T-cell (primary cell): ENCODE data around the gene JSRP1. TPM values are rescaled to one million over a fixed set of nuclear protein-coding genes. Genes with fewer than 3 reads are reported as not detected.

Experiments used
- ATAC-seq, 4 experiments: fragments of 200-7000 bp in 3 of 4; fragments of 150-1000 bp in 1 of 4; cut with Tn5 transposase; replicated peaks in 1 of 4; 1 replicate in 3 of 4; 2 replicates in 1 of 4; pipeline ENCODE4 v1.10.0; 2021; ENCODE audit warnings: moderate library complexity in 3 of 4, mild to moderate bottlenecking in 2 of 4, moderate number of reproducible peaks in 1 of 4
- CTCF ChIA-PET, 2 donors: fragments of 300-600 bp; sonication (Branson Sonifier 250); formaldehyde crosslinking; loops; one replicate each; lab custom pipeline; 2022; ENCODE audit warnings: antibody characterized with exemption in 2 of 2; lab: Charles Lee
- POLR2A ChIA-PET, 2 donors: fragments of 300-600 bp; sonication (Branson Sonifier 250); formaldehyde crosslinking; loops; one replicate each; lab custom pipeline; 2022; ENCODE audit warnings: antibody characterized with exemption in 2 of 2; lab: Charles Lee
- DNase-seq, 35 experiments: peaks; one replicate each; pipeline versions ENCODE4 v3.0.0 to v3.0.0-alpha.2; 2013 to 2023
- H3K27ac ChIP-seq: one replicate; pipeline ENCODE4 v1.5.1; 2013; ENCODE audit warnings: low read length
- H3K27me3 ChIP-seq, 2 experiments: replicated peaks in 1 of 2; 1 replicate in 1 of 2; 2 replicates in 1 of 2; pipeline versions ENCODE4 v1.6.1 to v1.7.0; 2013; ENCODE audit warnings: low read length in 1 of 2, mixed read lengths in 1 of 2; ENCODE audit not compliant: control insufficient read depth in 2 of 2, insufficient read depth in 2 of 2; ENCODE audit errors: extremely low read depth in 1 of 2
- H3K36me3 ChIP-seq, 2 donors: 1 replicate in 1 of 2; 2 replicates in 1 of 2; pipeline versions ENCODE4 v1.6.1 to v1.7.0; 2013; ENCODE audit warnings: low read length in 1 of 2; ENCODE audit not compliant: control insufficient read depth in 2 of 2, insufficient read depth in 1 of 2; ENCODE audit errors: extremely low read depth in 1 of 2
- H3K4me1 ChIP-seq, 2 experiments: 1 replicate in 1 of 2; 2 replicates in 1 of 2; pipeline versions ENCODE4 v1.6.1 to v1.7.0; 2013; ENCODE audit warnings: low read length in 2 of 2, mixed read lengths in 1 of 2; ENCODE audit not compliant: insufficient read depth in 2 of 2, control insufficient read depth in 1 of 2; ENCODE audit errors: extremely low read depth in 1 of 2
- H3K4me3 ChIP-seq, 2 donors: 1 replicate in 1 of 2; 2 replicates in 1 of 2; pipeline versions ENCODE4 v1.5.1 to v1.7.0; 2013; ENCODE audit warnings: mild to moderate bottlenecking in 2 of 2, low read length in 1 of 2, moderate library complexity in 1 of 2; ENCODE audit not compliant: control insufficient read depth in 1 of 2; ENCODE audit errors: extremely low read depth in 1 of 2
- H3K9me3 ChIP-seq: 2 replicates; pipeline ENCODE4 v1.7.0; 2013
- H3K27ac Mint-ChIP-seq, 2 donors: one replicate each; pipeline ENCODE4 v1.8.0; 2020 to 2021; ENCODE audit warnings: mild to moderate bottlenecking in 2 of 2, mixed read lengths in 2 of 2
- H3K27me3 Mint-ChIP-seq, 2 donors: one replicate each; pipeline ENCODE4 v1.8.0; 2021 to 2022; ENCODE audit warnings: mixed read lengths in 2 of 2
- H3K36me3 Mint-ChIP-seq: one replicate; pipeline ENCODE4 v1.8.0; 2021; ENCODE audit warnings: mixed read lengths
- H3K4me1 Mint-ChIP-seq, 3 donors: one replicate each; pipeline ENCODE4 v1.8.0; 2020 to 2022; ENCODE audit warnings: mixed read lengths in 3 of 3, mild to moderate bottlenecking in 1 of 3
- H3K4me3 Mint-ChIP-seq, 3 donors: one replicate each; pipeline ENCODE4 v1.8.0; 2020 to 2022; ENCODE audit warnings: mild to moderate bottlenecking in 3 of 3, mixed read lengths in 3 of 3, moderate library complexity in 3 of 3
- H3K9me3 Mint-ChIP-seq, 3 donors: one replicate each; pipeline ENCODE4 v1.8.0; 2020 to 2022; ENCODE audit warnings: mixed read lengths in 3 of 3
- WGBS: methylation state at CpG from one replicate; pipeline ENCODE4 v1.1.5; 2013; ENCODE audit warnings: missing lambda C conversion rate; ENCODE audit not compliant: insufficient coverage; 5-methylcytosine and 5-hydroxymethylcytosine counted together
- total RNA-seq, 35 experiments: library from RNA in 6 of 35; stranded (reverse) in 6 of 35; fragments of 120-200 nt in 1 of 35; gene quantifications; one replicate each; pipeline versions ENCODE4 v1.2.1 to v1.2.4 and lab custom pipeline; 2013 to 2026

Gene JSRP1
- total RNA-seq, 5 donors from 2014 or later (not counting 1 experiment from before 2014, with no cell fraction given) = 0.42 to 1.5 (median 1.0) TPM; not detected in 1

GRCh38 chr19:2215281-2215751 lies 40.9 kb downstream of the JSRP1 start:
- Histone ChIP-seq H3K4me1 (peaks cover 0 to 20% of the 10 kb centered on the region in 2 experiments), H3K27ac (peak overlapping the region; percentile 9), H3K9me3 (no peaks in the 10 kb centered on the region), H3K36me3 (peaks cover 9 to 76% of the 10 kb centered on the region in 2 donors), H3K27me3 (no peaks in the 10 kb centered on the region), H3K4me3 (peak overlapping the region in 1 of 2 donors; percentile 12)
- CTCF ChIA-PET = no interaction called here
- peaks cover 10 to 14% (median 14%) of the 10 kb centered on the region in 3 donors for H3K4me1 Mint-ChIP-seq
- ATAC-seq = peak; percentile 63 to 84 (median 79)
- H3K27ac Mint-ChIP-seq = peak overlapping the region; percentile 65 to 77
- H3K9me3 Mint-ChIP-seq = no peaks in the 10 kb centered on the region
- H3K36me3 Mint-ChIP-seq = peaks cover 22% of the 10 kb centered on the region
- 41% methylated on average over 27 of the region's 31 CpGs for WGBS
- POLR2A ChIA-PET = no interaction called here
- DNase-seq = peak in 33 of 35 experiments; percentile 16 to 65 (median 36)
- H3K27me3 Mint-ChIP-seq = no peaks in the 10 kb centered on the region
- H3K4me3 Mint-ChIP-seq = peak overlapping the region; percentile 37 to 62 (median 44)

DNA sequence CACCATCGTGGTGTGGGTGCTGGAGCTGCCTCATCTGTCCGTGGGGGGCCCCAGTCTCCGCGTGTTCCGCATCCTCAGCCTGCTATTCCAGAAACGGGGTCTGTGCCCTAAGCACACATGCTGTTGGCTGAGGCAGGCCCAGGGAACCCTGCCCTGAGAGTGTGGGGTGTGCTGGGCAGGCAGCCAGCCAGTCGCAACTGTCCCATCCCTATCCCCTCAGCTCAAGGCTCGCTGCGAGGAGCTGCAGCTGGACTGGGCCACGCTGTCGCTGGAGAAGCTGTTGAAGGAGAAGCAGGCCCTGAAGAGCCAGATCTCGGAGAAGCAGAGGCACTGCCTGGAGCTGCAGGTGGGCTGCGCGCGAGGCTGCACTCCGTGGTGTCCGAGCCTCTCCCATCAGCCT lies 42.0 kb downstream of the JSRP1 start:
- no peak overlapping the region for H3K4me3 ChIP-seq
- no peak for DNase-seq
- ATAC-seq = no peak
- H3K4me1 Mint-ChIP-seq = peaks cover 10 to 14% (median 14%) of the 10 kb centered on the region in 3 donors
- peaks cover 5 to 76% of the 10 kb centered on the region in 2 donors for H3K36me3 ChIP-seq
- no peak overlapping the region for H3K27ac ChIP-seq
- H3K36me3 Mint-ChIP-seq = peaks cover 22% of the 10 kb centered on the region
- no peaks in the 10 kb centered on the region for H3K9me3 ChIP-seq
- H3K9me3 Mint-ChIP-seq = no peaks in the 10 kb centered on the region
- no peak overlapping the region for H3K27ac Mint-ChIP-seq
- peak overlapping the region in 1 of 3 donors; percentile 62 for H3K4me3 Mint-ChIP-seq
- no peaks in the 10 kb centered on the region for H3K27me3 ChIP-seq
- peaks cover 0 to 20% of the 10 kb centered on the region in 2 experiments for H3K4me1 ChIP-seq
- POLR2A ChIA-PET = no interaction called here
- CTCF ChIA-PET = no interaction called here
- 97% methylated on average over 13 of the region's 17 CpGs for WGBS
- H3K27me3 Mint-ChIP-seq = no peaks in the 10 kb centered on the region

DNA sequence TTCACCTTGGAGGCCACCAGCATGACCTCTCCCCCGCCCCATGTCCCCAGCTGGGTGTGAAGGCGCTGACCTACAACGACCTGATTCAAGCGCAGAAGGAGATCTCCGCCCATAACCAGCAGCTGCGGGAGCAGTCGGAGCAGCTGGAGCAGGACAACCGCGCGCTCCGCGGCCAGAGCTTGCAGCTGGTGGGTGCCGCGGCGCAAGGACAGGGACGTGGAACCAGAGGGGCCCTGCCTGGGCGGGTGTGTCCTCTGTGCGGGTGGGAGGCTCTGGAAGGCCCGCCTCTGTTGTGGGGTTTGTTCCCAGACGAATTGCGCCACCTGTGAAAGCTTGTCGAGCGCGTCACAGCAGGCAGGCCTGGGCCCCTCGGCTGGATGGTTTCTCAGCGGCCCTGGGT lies 42.4 kb downstream of the JSRP1 start:
- no peak for ATAC-seq
- Histone ChIP-seq H3K4me3 (no peak overlapping the region), H3K27ac (no peak overlapping the region), H3K36me3 (peaks cover 6 to 76% of the 10 kb centered on the region in 2 donors), H3K9me3 (no peaks in the 10 kb centered on the region), H3K27me3 (no peaks in the 10 kb centered on the region), H3K4me1 (peaks cover 0 to 20% of the 10 kb centered on the region in 2 experiments)
- DNase-seq = no peak
- WGBS = 98% methylated on average over 26 of the region's 26 CpGs
- ChIA-PET CTCF (no interaction called here), POLR2A (no interaction called here)
- no peak overlapping the region for H3K27ac Mint-ChIP-seq
- no peak overlapping the region for H3K4me3 Mint-ChIP-seq
- no peaks in the 10 kb centered on the region for H3K27me3 Mint-ChIP-seq
- peaks cover 22% of the 10 kb centered on the region for H3K36me3 Mint-ChIP-seq
- H3K9me3 Mint-ChIP-seq = no peaks in the 10 kb centered on the region
- peaks cover 10 to 14% (median 14%) of the 10 kb centered on the region in 3 donors for H3K4me1 Mint-ChIP-seq

GRCh38 chr19:2212861-2213711 lies 43.1 kb downstream of the JSRP1 start:
- peaks cover 10 to 14% (median 14%) of the 10 kb centered on the region in 3 donors for H3K4me1 Mint-ChIP-seq
- Histone ChIP-seq H3K4me1 (peaks cover 0 to 23% of the 10 kb centered on the region in 2 experiments), H3K4me3 (no peak overlapping the region), H3K27ac (no peak overlapping the region), H3K9me3 (no peaks in the 10 kb centered on the region), H3K36me3 (peaks cover 6 to 81% of the 10 kb centered on the region in 2 donors), H3K27me3 (no peaks in the 10 kb centered on the region)
- H3K4me3 Mint-ChIP-seq = no peak overlapping the region
- ATAC-seq = no peak
- CTCF ChIA-PET = no interaction called here
- no peak overlapping the region for H3K27ac Mint-ChIP-seq
- no peaks in the 10 kb centered on the region for H3K27me3 Mint-ChIP-seq
- POLR2A ChIA-PET = no interaction called here
- DNase-seq = no peak
- no peaks in the 10 kb centered on the region for H3K9me3 Mint-ChIP-seq
- WGBS = 96% methylated on average over 19 of the region's 21 CpGs
- peaks cover 22% of the 10 kb centered on the region for H3K36me3 Mint-ChIP-seq

DNA sequence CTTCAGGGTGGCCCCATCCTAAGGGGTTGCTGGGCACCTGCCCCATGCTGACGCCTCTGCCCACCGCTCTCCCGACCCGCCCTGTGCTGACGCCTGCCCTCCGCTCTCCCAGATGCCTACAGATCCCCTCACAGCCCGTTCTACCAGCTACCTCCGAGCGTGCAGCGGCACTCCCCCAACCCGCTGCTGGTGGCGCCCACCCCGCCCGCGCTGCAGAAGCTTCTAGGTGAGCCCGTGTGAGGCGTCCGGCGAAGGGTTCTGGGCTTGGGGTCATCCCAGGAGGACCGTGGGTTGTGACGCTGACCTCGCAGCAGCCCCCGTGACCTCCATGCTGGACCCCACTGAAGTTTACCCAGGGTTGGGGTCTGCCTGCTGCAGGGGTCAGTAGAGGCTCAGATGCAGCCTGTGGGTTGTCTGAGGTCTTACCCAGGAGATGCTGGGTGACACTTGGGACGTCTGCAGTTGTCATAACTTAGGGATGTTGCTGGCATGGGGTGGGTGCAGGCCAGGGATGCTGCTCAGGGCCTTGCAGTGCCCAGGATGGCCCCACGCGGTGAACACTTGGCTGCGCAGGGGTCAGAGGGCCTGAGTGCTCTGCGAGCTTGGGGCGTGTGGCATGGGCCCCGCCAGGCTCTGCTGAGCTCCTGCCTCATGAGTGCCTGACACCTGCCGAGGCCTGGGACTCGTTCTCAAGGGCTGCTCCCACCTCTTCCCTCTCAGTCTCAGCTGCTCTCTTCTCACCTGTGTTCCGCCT lies 45.1 kb downstream of the JSRP1 start:
- Histone ChIP-seq H3K4me1 (peaks cover 0 to 21% of the 10 kb centered on the region in 2 experiments), H3K4me3 (no peak overlapping the region), H3K27ac (no peak overlapping the region), H3K36me3 (peaks cover 12 to 79% of the 10 kb centered on the region in 2 donors), H3K27me3 (no peaks in the 10 kb centered on the region), H3K9me3 (no peaks in the 10 kb centered on the region)
- DNase-seq (no peak), ATAC-seq (no peak)
- H3K27ac Mint-ChIP-seq = no peak overlapping the region
- POLR2A ChIA-PET = no interaction called here
- CTCF ChIA-PET = no interaction called here
- peaks cover 10 to 14% (median 14%) of the 10 kb centered on the region in 3 donors for H3K4me1 Mint-ChIP-seq
- no peak overlapping the region for H3K4me3 Mint-ChIP-seq
- H3K9me3 Mint-ChIP-seq = no peaks in the 10 kb centered on the region
- no peaks in the 10 kb centered on the region for H3K27me3 Mint-ChIP-seq
- peaks cover 18% of the 10 kb centered on the region for H3K36me3 Mint-ChIP-seq
- 97% methylated on average over 33 of the region's 33 CpGs for WGBS

DNA sequence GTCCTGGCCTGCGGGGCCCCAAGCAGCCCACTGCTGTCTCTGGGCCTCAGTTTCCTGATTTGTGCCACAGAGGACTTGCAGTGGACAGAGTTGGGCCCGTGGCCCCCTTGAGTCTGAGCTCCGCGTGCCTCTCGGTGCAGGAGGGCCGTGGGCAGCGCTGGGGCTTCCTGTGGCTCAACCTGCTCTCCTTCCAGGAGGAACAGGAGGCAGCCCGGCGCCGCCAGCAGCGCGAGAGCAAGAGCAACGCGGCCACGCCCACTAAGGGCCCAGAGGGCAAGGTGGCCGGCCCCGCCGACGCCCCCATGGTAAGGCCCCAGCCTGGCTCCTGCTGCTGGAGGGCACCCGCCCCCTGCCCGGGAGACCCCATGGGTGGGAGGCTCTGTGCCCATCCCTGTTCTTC lies 46.0 kb downstream of the JSRP1 start:
- Mint-ChIP-seq H3K27me3 (no peaks in the 10 kb centered on the region), H3K4me1 (peaks cover 4 to 7% (median 5%) of the 10 kb centered on the region in 3 donors), H3K9me3 (no peaks in the 10 kb centered on the region), H3K27ac (no peak overlapping the region), H3K4me3 (no peak overlapping the region), H3K36me3 (peaks cover 15% of the 10 kb centered on the region)
- Histone ChIP-seq H3K4me3 (no peak overlapping the region), H3K27ac (no peak overlapping the region), H3K36me3 (peaks cover 14 to 76% of the 10 kb centered on the region in 2 donors), H3K9me3 (no peaks in the 10 kb centered on the region), H3K27me3 (no peaks in the 10 kb centered on the region), H3K4me1 (peaks cover 0 to 12% of the 10 kb centered on the region in 2 experiments)
- DNase-seq = no peak
- no peak for ATAC-seq
- ChIA-PET POLR2A (no interaction called here), CTCF (no interaction called here)
- 95% methylated on average over 21 of the region's 21 CpGs for WGBS
